ENCODE measurements around the gene CTDSPL.
"Not testable (repeated sequence)": the region's sequence is repeated elsewhere in the genome, so short reads cannot be mapped to it uniquely, and the experiment has no call there.

The CTDSPL gene

GRCh38 chr3:38026856-38027255 lies 165.2 kb downstream of the CTDSPL start:
- no peak for DNase-seq

GRCh38 chr3:38027466-38028465 lies 166.1 kb downstream of the CTDSPL start:
- no peak for DNase-seq

GRCh38 chr3:38028621-38029361 lies 167.1 kb downstream of the CTDSPL start:
- DNase-seq, result no peak

- DNase-seq, result no peak
Observed at GRCh38 chr3:38029400-38030125, 167.9 kb downstream of the CTDSPL start, which contains the start of gene PLCD1. TSS of gene PLCD1 (minus strand) at chr3:38029642. CDS start at chr3:38029539, 103 bp downstream.

- no peak for DNase-seq
Observed at GRCh38 chr3:38030126-38031021, 168.7 kb downstream of the CTDSPL start.

GRCh38 chr3:38031022-38031994 lies 169.6 kb downstream of the CTDSPL start:
- DNase-seq, result no peak

GRCh38 chr3:38032328-38032865 lies 170.7 kb downstream of the CTDSPL start:
- no peak for DNase-seq

- not testable (repeated sequence) for DNase-seq
Observed at GRCh38 chr3:38033586-38033985, 171.9 kb downstream of the CTDSPL start.
